ENCODE data around the gene CCDC40.
"Not testable (repeated sequence)": the region's sequence is repeated elsewhere in the genome, so short reads cannot be mapped to it uniquely, and the experiment has no call there.

CCDC40 gene

DNA sequence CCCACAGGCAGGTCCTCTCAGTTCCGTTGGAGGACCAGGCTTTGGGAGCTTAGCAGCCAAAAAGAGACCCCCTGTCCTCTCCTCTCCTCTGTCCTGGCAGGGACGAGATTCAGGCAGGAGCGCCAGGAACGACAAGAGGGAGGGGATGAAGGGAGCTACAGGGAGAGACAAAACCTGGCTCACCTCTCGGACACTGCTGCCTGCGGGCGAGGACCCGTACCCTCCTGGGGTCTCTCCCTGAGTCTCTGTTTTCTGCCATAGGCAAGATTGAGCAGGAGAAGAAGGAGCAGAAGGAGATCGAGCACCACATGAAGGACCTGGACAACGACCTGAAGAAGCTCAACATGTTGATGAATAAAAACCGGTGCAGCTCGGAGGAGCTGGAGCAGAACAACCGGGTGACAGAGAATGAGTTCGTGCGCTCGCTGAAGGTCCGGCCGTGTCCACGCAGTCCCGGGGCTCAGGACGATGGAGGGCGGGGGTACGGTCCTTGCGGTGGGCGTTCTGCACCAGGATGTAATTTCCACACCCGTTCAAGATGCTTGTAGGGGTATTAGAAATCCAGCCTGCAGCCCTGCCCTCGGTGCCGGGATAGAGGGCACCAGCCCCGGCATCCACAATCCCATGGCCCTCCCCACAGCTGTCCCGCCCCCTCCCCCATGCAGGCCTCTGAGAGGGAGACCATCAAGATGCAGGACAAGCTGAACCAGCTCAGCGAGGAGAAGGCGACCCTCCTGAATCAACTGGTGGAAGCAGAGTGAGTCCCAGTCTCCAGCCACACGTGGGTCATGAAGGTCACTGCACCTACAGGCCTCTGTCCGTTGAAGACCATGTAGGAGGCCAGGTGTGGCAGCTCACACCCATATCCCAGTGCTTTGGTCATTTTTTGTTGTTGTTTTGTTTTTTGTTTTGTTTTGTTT lies 51.2 kb downstream of the CCDC40 start:
- FAIRE-seq: no peak

GRCh38 chr17:80089762-80090161 lies 53.3 kb downstream of the CCDC40 start:
- no peak for FAIRE-seq

GRCh38 chr17:80090164-80090563 lies 53.7 kb downstream of the CCDC40 start:
- FAIRE-seq: not testable (repeated sequence)

GRCh38 chr17:80091376-80091775 lies 54.9 kb downstream of the CCDC40 start:
- no peak for FAIRE-seq

DNA sequence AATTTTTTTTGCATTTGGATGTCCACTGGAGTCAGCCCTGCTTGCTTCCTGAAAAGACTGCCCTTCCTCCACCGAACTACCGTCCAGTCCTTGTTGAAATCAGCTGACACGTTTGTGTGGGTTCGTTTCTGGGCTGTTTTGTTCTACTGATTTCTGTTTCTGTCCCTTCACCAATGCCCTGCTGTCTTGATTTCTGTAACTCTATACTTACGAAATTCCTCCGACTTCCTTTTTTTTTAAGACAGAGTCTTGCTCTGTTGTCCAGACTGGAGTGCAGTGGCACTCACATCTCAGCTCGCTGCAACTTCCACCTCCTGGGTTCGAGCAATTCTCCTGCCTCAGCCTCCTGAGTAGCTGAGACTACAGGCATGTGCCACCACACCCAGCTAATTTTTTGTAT lies 56.5 kb downstream of the CCDC40 start:
- FAIRE-seq: no peak

DNA sequence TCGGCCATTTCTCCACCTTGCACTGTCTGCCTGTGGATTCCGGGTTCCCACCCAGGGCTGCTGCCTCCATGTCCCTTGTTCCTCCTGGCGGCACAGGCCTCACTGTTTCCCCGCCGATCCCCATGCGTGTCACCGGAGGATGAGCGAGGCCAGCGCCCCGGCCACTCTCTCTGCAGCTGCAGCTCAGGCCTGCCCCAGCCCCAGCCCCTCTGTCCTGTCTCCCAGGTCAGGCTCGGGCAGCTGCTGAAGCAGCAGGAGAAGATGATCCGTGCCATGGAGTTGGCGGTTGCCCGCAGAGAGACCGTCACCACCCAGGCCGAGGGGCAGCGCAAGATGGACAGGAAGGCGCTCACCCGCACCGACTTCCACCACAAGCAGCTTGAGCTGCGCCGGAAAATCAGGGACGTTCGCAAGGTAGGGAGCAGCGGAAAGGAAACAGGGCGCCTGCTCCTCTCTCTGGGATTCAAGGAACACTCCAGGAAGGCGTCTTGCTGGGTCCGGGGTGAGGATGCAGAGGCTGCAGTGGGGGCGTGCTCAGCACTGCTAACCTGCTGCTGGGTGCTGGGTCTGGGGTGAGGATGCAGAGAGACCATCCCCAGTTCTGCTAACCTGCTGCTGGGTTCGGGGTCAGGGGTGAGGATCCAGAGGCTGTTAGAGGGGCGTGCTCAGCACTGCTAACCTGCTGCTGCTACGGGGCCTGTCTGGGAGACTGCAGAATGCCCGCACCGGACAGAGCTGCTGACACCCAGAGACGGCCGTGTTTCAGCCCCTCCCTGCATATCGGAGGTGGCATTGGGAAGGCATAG lies 58.8 kb downstream of the CCDC40 start:
- no peak for FAIRE-seq

GRCh38 chr17:80095844-80096475 lies 59.5 kb downstream of the CCDC40 start:
- FAIRE-seq: no peak

- no peak for FAIRE-seq
Observed at GRCh38 chr17:80096561-80097021, 60.1 kb downstream of the CCDC40 start.

DNA sequence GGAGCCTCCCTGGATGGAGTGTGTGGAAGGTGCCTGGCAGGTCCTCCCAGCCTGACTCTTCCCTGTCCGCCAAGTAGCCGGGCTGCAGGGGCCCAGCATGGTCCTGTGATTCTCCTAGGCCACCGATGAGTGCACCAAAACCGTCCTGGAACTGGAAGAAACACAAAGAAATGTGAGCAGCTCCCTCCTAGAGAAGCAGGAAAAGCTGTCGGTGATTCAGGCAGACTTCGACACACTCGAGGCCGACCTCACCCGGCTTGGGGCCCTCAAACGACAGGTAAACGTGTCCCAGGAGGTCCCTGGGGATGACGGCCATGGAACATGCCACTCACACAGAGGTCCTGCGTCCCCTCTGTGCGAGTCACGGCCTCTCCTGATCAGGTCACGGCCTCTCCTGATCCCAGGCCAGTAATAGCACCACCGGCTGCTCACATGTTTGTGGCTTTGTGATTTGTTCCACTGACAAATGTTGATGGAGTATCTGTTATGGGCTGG lies 60.7 kb downstream of the CCDC40 start:
- FAIRE-seq: no peak

DNA sequence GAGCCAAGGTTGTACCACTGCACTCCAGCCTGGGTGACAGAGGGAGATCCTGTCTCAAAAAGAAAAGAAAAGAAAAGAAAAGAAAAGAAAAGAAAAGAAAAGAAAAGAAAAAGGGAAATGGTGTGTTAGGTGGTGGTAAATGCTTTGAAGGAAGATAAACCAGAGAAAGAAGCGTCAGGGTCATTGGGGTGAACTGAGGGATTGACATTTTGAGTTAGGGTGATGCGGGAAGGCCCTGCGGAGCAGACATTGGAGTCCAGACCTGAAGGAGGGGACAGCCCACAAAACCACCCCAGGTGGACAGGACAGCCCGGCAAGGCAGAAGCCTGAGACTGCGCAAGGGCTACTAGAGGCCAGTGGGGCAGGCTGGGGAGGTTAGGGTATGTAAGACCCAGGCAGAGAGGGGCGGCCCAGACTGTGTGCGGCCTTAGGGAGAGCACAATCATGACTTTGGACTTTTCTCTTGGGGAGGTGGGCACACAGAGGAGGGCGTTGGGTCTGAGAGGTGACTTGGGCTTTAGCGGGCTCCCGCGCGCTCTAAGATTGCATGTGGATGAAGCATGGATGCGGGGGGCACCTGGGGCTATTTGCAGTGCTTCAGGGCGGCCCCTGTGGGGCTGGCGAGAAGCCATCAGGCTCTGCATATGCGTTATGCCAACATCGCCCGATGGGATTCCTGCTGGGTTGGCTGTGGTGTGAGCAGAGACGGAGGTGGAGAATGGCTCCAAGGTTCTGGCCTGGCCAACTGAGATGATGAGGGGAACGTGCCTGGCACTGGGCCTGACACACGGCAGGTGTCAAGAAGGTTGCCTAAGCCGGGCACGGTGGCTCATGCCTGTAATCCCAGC lies 61.6 kb downstream of the CCDC40 start:
- FAIRE-seq: no peak

DNA sequence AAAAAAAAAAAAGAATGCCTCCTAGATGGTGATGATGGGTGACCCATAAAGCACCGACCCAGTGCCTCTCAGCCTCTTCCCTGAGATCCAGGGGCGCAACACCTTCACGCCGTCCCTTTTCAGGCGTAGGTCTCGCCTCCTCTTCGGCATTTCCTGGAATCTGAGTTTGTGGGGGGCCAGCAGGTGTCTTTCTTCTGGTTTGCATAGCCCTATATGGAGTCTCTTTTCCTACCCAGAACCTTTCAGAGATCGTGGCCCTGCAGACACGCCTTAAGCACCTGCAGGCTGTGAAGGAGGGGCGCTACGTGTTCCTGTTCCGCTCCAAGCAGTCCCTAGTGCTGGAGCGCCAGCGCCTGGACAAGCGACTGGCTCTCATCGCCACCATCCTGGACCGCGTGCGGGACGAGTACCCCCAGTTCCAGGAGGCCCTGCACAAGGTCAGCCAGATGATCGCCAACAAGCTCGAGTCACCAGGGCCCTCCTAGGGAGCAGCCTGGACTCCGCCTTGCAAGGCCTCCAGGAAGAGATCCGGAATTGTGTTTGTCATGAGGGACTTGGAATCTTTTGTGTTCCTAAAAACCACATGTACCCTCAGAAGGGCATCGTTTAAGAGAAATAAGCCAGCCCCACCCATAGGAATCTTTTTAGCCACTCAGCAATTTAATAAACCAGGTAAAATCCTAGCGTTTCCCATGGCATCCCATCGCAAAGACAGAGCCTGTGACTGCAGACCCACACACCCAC lies 63.0 kb downstream of the CCDC40 start:
- FAIRE-seq: no peak

- FAIRE-seq: no peak
Observed at GRCh38 chr17:80100035-80100323, 63.5 kb downstream of the CCDC40 start.

DNA sequence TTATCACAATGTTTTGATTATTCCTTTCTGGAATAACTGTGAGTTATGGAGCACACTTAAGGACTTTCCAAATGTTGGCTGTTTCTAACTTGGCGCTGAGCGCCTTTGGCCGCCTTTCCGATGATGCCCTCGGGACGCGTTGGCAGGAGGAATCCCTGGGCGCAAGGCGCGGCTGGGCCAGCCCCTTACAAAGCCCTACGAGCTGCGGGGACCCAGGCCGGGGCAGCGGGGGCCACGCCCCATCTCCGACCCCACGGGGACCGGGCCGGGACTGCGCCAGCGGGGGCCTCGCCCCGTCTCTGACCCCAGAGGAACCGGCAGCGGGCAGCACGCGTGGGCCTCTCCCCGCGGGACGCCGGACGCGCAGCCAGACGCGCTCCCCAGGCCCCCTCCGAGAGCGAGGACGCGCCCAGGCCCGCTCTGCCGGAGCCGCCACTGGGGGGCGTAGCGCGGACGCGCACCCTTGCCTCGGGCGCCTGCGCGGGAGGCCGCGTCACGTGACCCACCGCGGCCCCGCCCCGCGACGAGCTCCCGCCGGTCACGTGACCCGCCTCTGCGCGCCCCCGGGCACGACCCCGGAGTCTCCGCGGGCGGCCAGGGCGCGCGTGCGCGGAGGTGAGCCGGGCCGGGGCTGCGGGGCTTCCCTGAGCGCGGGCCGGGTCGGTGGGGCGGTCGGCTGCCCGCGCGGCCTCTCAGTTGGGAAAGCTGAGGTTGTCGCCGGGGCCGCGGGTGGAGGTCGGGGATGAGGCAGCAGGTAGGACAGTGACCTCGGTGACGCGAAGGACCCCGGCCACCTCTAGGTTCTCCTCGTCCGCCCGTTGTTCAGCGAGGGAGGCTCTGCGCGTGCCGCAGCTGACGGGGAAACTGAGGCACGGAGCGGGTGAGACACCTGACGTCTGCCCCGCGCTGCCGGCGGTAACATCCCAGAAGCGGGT lies 64.8 kb downstream of the CCDC40 start, which contains the start of gene GAA:
Gene GAA (plus strand): TSS at position 571 of the 935 bp plus-strand sequence. CDS start 3,006 bp downstream, outside the sequence.
- FAIRE-seq: no peak

DNA sequence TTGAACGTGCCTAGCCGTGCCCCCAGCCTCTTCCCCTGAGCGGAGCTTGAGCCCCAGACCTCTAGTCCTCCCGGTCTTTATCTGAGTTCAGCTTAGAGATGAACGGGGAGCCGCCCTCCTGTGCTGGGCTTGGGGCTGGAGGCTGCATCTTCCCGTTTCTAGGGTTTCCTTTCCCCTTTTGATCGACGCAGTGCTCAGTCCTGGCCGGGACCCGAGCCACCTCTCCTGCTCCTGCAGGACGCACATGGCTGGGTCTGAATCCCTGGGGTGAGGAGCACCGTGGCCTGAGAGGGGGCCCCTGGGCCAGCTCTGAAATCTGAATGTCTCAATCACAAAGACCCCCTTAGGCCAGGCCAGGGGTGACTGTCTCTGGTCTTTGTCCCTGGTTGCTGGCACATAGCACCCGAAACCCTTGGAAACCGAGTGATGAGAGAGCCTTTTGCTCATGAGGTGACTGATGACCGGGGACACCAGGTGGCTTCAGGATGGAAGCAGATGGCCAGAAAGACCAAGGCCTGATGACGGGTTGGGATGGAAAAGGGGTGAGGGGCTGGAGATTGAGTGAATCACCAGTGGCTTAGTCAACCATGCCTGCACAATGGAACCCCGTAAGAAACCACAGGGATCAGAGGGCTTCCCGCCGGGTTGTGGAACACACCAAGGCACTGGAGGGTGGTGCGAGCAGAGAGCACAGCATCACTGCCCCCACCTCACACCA lies 65.7 kb downstream of the CCDC40 start:
- no peak for FAIRE-seq

GRCh38 chr17:80102664-80103448 lies 66.4 kb downstream of the CCDC40 start:
- FAIRE-seq: no peak

DNA sequence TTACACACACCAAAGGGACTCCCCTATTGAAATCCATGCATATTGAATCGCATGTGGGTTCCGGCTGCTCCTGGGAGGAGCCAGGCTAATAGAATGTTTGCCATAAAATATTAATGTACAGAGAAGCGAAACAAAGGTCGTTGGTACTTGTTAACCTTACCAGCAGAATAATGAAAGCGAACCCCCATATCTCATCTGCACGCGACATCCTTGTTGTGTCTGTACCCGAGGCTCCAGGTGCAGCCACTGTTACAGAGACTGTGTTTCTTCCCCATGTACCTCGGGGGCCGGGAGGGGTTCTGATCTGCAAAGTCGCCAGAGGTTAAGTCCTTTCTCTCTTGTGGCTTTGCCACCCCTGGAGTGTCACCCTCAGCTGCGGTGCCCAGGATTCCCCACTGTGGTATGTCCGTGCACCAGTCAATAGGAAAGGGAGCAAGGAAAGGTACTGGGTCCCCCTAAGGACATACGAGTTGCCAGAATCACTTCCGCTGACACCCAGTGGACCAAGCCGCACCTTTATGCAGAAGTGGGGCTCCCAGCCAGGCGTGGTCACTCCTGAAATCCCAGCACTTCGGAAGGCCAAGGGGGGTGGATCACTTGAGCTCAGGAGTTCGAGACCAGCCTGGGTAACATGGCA lies 67.1 kb downstream of the CCDC40 start:
- no peak for FAIRE-seq

DNA sequence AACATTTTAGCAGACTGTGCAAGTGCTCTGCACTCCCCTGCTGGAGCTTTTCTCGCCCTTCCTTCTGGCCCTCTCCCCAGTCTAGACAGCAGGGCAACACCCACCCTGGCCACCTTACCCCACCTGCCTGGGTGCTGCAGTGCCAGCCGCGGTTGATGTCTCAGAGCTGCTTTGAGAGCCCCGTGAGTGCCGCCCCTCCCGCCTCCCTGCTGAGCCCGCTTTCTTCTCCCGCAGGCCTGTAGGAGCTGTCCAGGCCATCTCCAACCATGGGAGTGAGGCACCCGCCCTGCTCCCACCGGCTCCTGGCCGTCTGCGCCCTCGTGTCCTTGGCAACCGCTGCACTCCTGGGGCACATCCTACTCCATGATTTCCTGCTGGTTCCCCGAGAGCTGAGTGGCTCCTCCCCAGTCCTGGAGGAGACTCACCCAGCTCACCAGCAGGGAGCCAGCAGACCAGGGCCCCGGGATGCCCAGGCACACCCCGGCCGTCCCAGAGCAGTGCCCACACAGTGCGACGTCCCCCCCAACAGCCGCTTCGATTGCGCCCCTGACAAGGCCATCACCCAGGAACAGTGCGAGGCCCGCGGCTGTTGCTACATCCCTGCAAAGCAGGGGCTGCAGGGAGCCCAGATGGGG lies 68.0 kb downstream of the CCDC40 start:
- no peak for FAIRE-seq

DNA sequence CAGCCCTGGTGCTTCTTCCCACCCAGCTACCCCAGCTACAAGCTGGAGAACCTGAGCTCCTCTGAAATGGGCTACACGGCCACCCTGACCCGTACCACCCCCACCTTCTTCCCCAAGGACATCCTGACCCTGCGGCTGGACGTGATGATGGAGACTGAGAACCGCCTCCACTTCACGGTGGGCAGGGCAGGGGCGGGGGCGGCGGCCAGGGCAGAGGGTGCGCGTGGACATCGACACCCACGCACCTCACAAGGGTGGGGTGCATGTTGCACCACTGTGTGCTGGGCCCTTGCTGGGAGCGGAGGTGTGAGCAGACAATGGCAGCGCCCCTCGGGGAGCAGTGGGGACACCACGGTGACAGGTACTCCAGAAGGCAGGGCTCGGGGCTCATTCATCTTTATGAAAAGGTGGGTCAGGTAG lies 68.5 kb downstream of the CCDC40 start:
- no peak for FAIRE-seq
